SK-N-SH (cell line): Measurements from ENCODE around the gene CHST11. TPM values are rescaled to one million over a fixed set of nuclear protein-coding genes. Genes with fewer than 3 reads are reported as not detected.

ENCODE experiments used
- CTCF ChIA-PET: fragments of 300-600, 350-600 bp; formaldehyde crosslinking; extraction: SDS; loops from one replicate; lab custom pipeline; 2021; lab: Yijun Ruan, JAX
- POLR2A ChIA-PET: fragments of 350-600 bp; sonication (Branson Sonifier 250); formaldehyde crosslinking; extraction: SDS; loops from one replicate; lab custom pipeline; 2020; ENCODE audit warnings: antibody characterized with exemption, inconsistent platforms; lab: Yijun Ruan, JAX
- DNase-seq: peaks from one replicate; pipeline ENCODE4 v3.0.0; 2012
- H2AFZ ChIP-seq: fragments of 200-600 bp; sonication (generic); 2 replicates; pipeline ENCODE4 v1.8.1; 2016; ENCODE audit warnings: antibody characterized with exemption, mild to moderate bottlenecking, low read depth
- H3F3A ChIP-seq: fragments of 200-600 bp; sonication (generic); replicated peaks from 2 replicates; pipeline ENCODE3; 2016; ENCODE audit warnings: antibody characterized with exemption, mild to moderate bottlenecking; ENCODE audit not compliant: insufficient read depth
- H3K27ac ChIP-seq, 2 experiments: fragments of 200-500 bp in 1 of 2; fragments of 200-600 bp in 1 of 2; sonication (Bioruptor generic) in 1 of 2; sonication (generic), shearing (Covaris generic) in 1 of 2; 2 replicates each; pipeline versions ENCODE4 v1.5.1 to v1.6.1; 2014 to 2016; ENCODE audit warnings: low read depth in 2 of 2, inconsistent platforms in 1 of 2, low read length in 1 of 2, mild to moderate bottlenecking in 1 of 2, mixed read lengths in 1 of 2
- H3K27me3 ChIP-seq: fragments of 200-600 bp; sonication (generic), shearing (Covaris generic); 2 replicates; pipeline ENCODE4 v1.6.1; 2016; ENCODE audit warnings: mixed run types; ENCODE audit not compliant: insufficient read depth
- H3K36me3 ChIP-seq, 2 experiments: fragments of 200-500 bp in 1 of 2; fragments of 200-600 bp in 1 of 2; sonication (Bioruptor generic) in 1 of 2; sonication (generic) in 1 of 2; replicated peaks in 1 of 2; 2 replicates each; pipeline versions ENCODE3 to v1.5.1; 2014 to 2016; ENCODE audit warnings: low read length in 1 of 2, mild to moderate bottlenecking in 1 of 2; ENCODE audit not compliant: insufficient read depth in 2 of 2, control insufficient read depth in 1 of 2
- H3K4me1 ChIP-seq, 2 experiments: fragments of 200-500 bp in 1 of 2; fragments of 200-600 bp in 1 of 2; sonication (Bioruptor generic) in 1 of 2; sonication (generic), shearing (Covaris generic) in 1 of 2; 2 replicates each; pipeline versions ENCODE4 v1.5.1 to v1.6.1; 2014 to 2016; ENCODE audit warnings: low read depth in 1 of 2, low read length in 1 of 2, mixed run types in 1 of 2; ENCODE audit not compliant: insufficient read depth in 2 of 2, control insufficient read depth in 1 of 2
- H3K4me2 ChIP-seq: fragments of 200-600 bp; sonication (generic), shearing (Covaris generic); 2 replicates; pipeline ENCODE4 v1.6.1; 2017; ENCODE audit warnings: mixed run types
- H3K4me3 ChIP-seq, 2 experiments: fragments of 200-500 bp in 1 of 2; fragments of 200-600 bp in 1 of 2; sonication (Bioruptor generic) in 1 of 2; sonication (generic), shearing (Covaris generic) in 1 of 2; 2 replicates each; pipeline versions ENCODE4 v1.5.1 to v1.8.1; 2014 to 2016; ENCODE audit warnings: low read depth in 2 of 2, inconsistent platforms in 1 of 2, low read length in 1 of 2, mild to moderate bottlenecking in 1 of 2, mixed read lengths in 1 of 2, moderate library complexity in 1 of 2
- H3K79me2 ChIP-seq: fragments of 200-600 bp; sonication (generic); 2 replicates; pipeline ENCODE4 v1.8.1; 2017; ENCODE audit warnings: mild to moderate bottlenecking; ENCODE audit not compliant: insufficient read depth
- H3K9ac ChIP-seq: fragments of 200-600 bp; sonication (generic); 2 replicates; pipeline ENCODE4 v1.6.1; 2017; ENCODE audit warnings: mixed run types
- H3K9me2 ChIP-seq: fragments of 200-600 bp; sonication (generic); 2 replicates; pipeline ENCODE4 v1.6.1; 2017; ENCODE audit warnings: mixed run types
- H3K9me3 ChIP-seq: fragments of 200-600 bp; sonication (generic); 2 replicates; pipeline ENCODE4 v1.6.1; 2017; ENCODE audit warnings: mixed run types, mild to moderate bottlenecking, moderate library complexity
- H4K20me1 ChIP-seq: fragments of 200-600 bp; sonication (generic); 2 replicates; pipeline ENCODE4 v1.6.1; 2017; ENCODE audit warnings: mild to moderate bottlenecking, mixed run types; ENCODE audit not compliant: insufficient read depth
- CHD2 ChIP-seq: fragments of 150-350 bp; IDR thresholded peaks from 2 replicates; pipeline ENCODE4 v1.6.1; 2018; ENCODE audit warnings: low read length; ENCODE audit not compliant: partially characterized antibody
- ELF1 ChIP-seq: IDR thresholded peaks from 2 replicates; pipeline ENCODE4 v1.4.0; 2012
- EP300 ChIP-seq, 2 experiments: IDR thresholded peaks; 2 replicates each; pipeline versions ENCODE4 v1.4.0 to v1.6.1; 2012; ENCODE audit warnings: borderline replicate concordance in 1 of 2, low read depth in 1 of 2, low read length in 1 of 2
- FOSL2 ChIP-seq: IDR thresholded peaks from 2 replicates; pipeline ENCODE4 v1.4.0; 2012; ENCODE audit warnings: low read depth, mild to moderate bottlenecking, moderate library complexity, borderline replicate concordance
- FOXM1 ChIP-seq: IDR thresholded peaks from 2 replicates; pipeline ENCODE4 v1.4.0; 2012; ENCODE audit warnings: low read depth, mild to moderate bottlenecking
- GATA2 ChIP-seq: sonication (generic); formaldehyde crosslinking; IDR thresholded peaks from 2 replicates; pipeline ENCODE4 v1.5.0; 2020; ENCODE audit warnings: mild to moderate bottlenecking, missing genetic modification reagents
- JUND ChIP-seq: IDR thresholded peaks from 2 replicates; pipeline ENCODE4 v1.4.0; 2012
- MAX ChIP-seq: IDR thresholded peaks from 2 replicates; pipeline ENCODE4 v1.4.0; 2012; ENCODE audit warnings: low read depth
- MEF2A ChIP-seq: IDR thresholded peaks from 2 replicates; pipeline ENCODE4 v1.4.0; 2012; ENCODE audit warnings: low read depth, borderline replicate concordance
- NFIC ChIP-seq: IDR thresholded peaks from 2 replicates; pipeline ENCODE4 v1.4.0; 2012; ENCODE audit warnings: borderline replicate concordance
- NRF1 ChIP-seq: IDR thresholded peaks from 2 replicates; pipeline ENCODE4 v1.6.1; 2012; ENCODE audit warnings: low read depth, mild to moderate bottlenecking, low read length
- PBX3 ChIP-seq: IDR thresholded peaks from 2 replicates; pipeline ENCODE4; 2012
- RAD21 ChIP-seq: IDR thresholded peaks from 2 replicates; pipeline ENCODE4 v1.6.1; 2012; ENCODE audit warnings: mild to moderate bottlenecking, low read length
- REST ChIP-seq: IDR thresholded peaks from 2 replicates; pipeline ENCODE4 v1.6.1; 2012; ENCODE audit warnings: mild to moderate bottlenecking, low read depth, low read length, moderate library complexity
- RXRA ChIP-seq: IDR thresholded peaks from 2 replicates; pipeline ENCODE4 v1.4.0; 2012; ENCODE audit warnings: low read depth, mild to moderate bottlenecking, borderline replicate concordance
- SIN3A ChIP-seq: IDR thresholded peaks from 2 replicates; pipeline ENCODE4 v1.6.1; 2012; ENCODE audit warnings: low read depth, mild to moderate bottlenecking, low read length, moderate library complexity, borderline replicate concordance
- TEAD4 ChIP-seq: IDR thresholded peaks from 2 replicates; pipeline ENCODE4 v1.4.0; 2012; ENCODE audit warnings: mild to moderate bottlenecking, borderline replicate concordance; ENCODE audit not compliant: insufficient read depth
- USF1 ChIP-seq: IDR thresholded peaks from 2 replicates; pipeline ENCODE4 v1.4.0; 2012; ENCODE audit warnings: low read depth, borderline replicate concordance
- YY1 ChIP-seq: IDR thresholded peaks from 2 replicates; pipeline ENCODE4 v1.4.0; 2012; ENCODE audit warnings: low read depth, mild to moderate bottlenecking
- ZBTB33 ChIP-seq: IDR thresholded peaks from 2 replicates; pipeline ENCODE4 v1.4.0; 2012; ENCODE audit warnings: low read depth, borderline replicate concordance
- WGBS: methylation state at CpG from one replicate; pipeline ENCODE4 v1.1.6; 2017; ENCODE audit warnings: low lambda C conversion rate; 5-methylcytosine and 5-hydroxymethylcytosine counted together
- polyA plus RNA-seq, 3 experiments: library from polyadenylated mRNA; depleted of rRNA; stranded (reverse); fragments of >200 nt; gene quantifications; 2 replicates each; pipeline ENCODE4 v1.2.3, GENCODE V29; 2012

Gene CHST11
- polyA plus RNA-seq, 1 of the 3 experiments (the other 2 are of a cell fraction) = 18.6 TPM

GRCh38 chr12:104521731-104522130 lies 65.0 kb downstream of the CHST11 start (continued):
- no peak for TF ChIP-seq GATA2
- TF ChIP-seq ZBTB33 = no peak
- no peak for TF ChIP-seq PBX3
- no peak for TF ChIP-seq RXRA
- 0 out of 2 replicates have a peak, but pooled peaks have one; percentile 16 for TF ChIP-seq NFIC
- TF ChIP-seq FOSL2 = no peak; the same call in 1 of the 2 replicates

GRCh38 chr12:104522985-104523722 lies 66.4 kb downstream of the CHST11 start:
- no peak overlapping the region for H2AFZ ChIP-seq
- H3F3A ChIP-seq = no peaks in the 10 kb centered on the region
- no peaks in the 10 kb centered on the region for H3K36me3 ChIP-seq
- H3K9me3 ChIP-seq = no peaks in the 10 kb centered on the region
- no peak for TF ChIP-seq REST
- TF ChIP-seq CHD2 = no peak
- TF ChIP-seq NFIC = no peak
- TF ChIP-seq ELF1 = no peak
- TF ChIP-seq RAD21 = no peak
- TF ChIP-seq JUND = no peak
- no peak for TF ChIP-seq MAX
- no peak for TF ChIP-seq USF1
- no peak for TF ChIP-seq TEAD4
- no peak for TF ChIP-seq FOXM1
- TF ChIP-seq FOSL2 = no peak
- no peak for TF ChIP-seq MEF2A
- TF ChIP-seq EP300 (IDR thresholded peaks at IDR 0.05; ENCODE audit: borderline replicate concordance in 1 of 2, low read depth in 1 of 2, low read length in 1 of 2) = no peak
- TF ChIP-seq YY1 = no peak
- no peak for TF ChIP-seq SIN3A
- no peak for TF ChIP-seq NRF1
- TF ChIP-seq ZBTB33 = no peak
- TF ChIP-seq, all 33 proteins: peak for 0
- no peaks in the 10 kb centered on the region for H3K79me2 ChIP-seq
- H3K4me1 ChIP-seq = peaks cover 0 to 43% of the 10 kb centered on the region in 2 experiments; a peak in 3 of 4 replicates
- no peak overlapping the region for H3K4me3 ChIP-seq
- CTCF ChIA-PET = no interaction called here
- H3K4me2 ChIP-seq = no peak overlapping the region
- H4K20me1 ChIP-seq = no peaks in the 10 kb centered on the region
- no peak overlapping the region for H3K9ac ChIP-seq
- 93% methylated on average over 4 of the region's 4 CpGs for WGBS
- DNase-seq = no peak
- H3K9me2 ChIP-seq = no peaks in the 10 kb centered on the region
- no peaks in the 10 kb centered on the region for H3K27me3 ChIP-seq
- POLR2A ChIA-PET = no interaction called here
- peak overlapping the region in 1 of 2 experiments; percentile 18; a peak in 1 of 4 replicates for H3K27ac ChIP-seq
